DND-41 (cell line): ENCODE data around the gene HHATL.
A peak's percentile ranks its signal among the peaks of the same experiment; 100 is the strongest.

ENCODE experiments used
- ATAC-seq: fragments of 200-7000 bp; cut with Tn5 transposase; 3 replicates; pipeline ENCODE4 v1.9.1; 2021; ENCODE audit warnings: low read depth; ENCODE audit not compliant: insufficient read depth
- DNase-seq: peaks from one replicate; pipeline ENCODE4 v3.0.0-alpha.2; 2020
- H2AFZ ChIP-seq: 2 replicates; pipeline ENCODE4 v1.6.0; 2012; ENCODE audit warnings: low read depth, low read length
- H3K27ac ChIP-seq: 2 replicates; pipeline ENCODE4 v1.5.1; 2012; ENCODE audit warnings: low read length, inconsistent platforms
- H3K27me3 ChIP-seq: fragments of 200-600 bp; sonication (generic); 2 replicates; pipeline ENCODE4 v1.6.0; 2012; ENCODE audit warnings: low read length, mild to moderate bottlenecking, inconsistent platforms; ENCODE audit not compliant: insufficient read depth, poor library complexity
- H3K36me3 ChIP-seq: 2 replicates; pipeline ENCODE4 v1.5.1; 2012; ENCODE audit warnings: low read length, inconsistent platforms; ENCODE audit not compliant: insufficient read depth
- H3K4me1 ChIP-seq: 2 replicates; pipeline ENCODE4 v1.5.1; 2012; ENCODE audit warnings: mild to moderate bottlenecking, low read length; ENCODE audit not compliant: insufficient read depth
- H3K4me2 ChIP-seq: 2 replicates; pipeline ENCODE4 v1.6.0; 2012; ENCODE audit warnings: mild to moderate bottlenecking, moderate library complexity, low read length, inconsistent platforms; ENCODE audit not compliant: insufficient read depth
- H3K4me3 ChIP-seq, 2 experiments: fragments of 200-600 bp in 1 of 2; shearing (Covaris generic) in 1 of 2; 2 replicates each; pipeline ENCODE4 v1.5.1; 2012 to 2016; ENCODE audit warnings: inconsistent platforms in 2 of 2, low read length in 2 of 2, mild to moderate bottlenecking in 2 of 2, low read depth in 1 of 2, moderate library complexity in 1 of 2
- H3K79me2 ChIP-seq: 2 replicates; pipeline ENCODE4 v1.6.0; 2012; ENCODE audit warnings: low read length, inconsistent platforms; ENCODE audit not compliant: insufficient read depth
- H3K9ac ChIP-seq: 2 replicates; pipeline ENCODE4 v1.6.0; 2012; ENCODE audit warnings: low read depth, mild to moderate bottlenecking, inconsistent platforms, low read length, moderate library complexity
- H3K9me3 ChIP-seq: 2 replicates; pipeline ENCODE4 v1.5.1; 2012; ENCODE audit warnings: low read length, moderate library complexity, mild to moderate bottlenecking, inconsistent platforms; ENCODE audit not compliant: insufficient read depth, severe bottlenecking
- H4K20me1 ChIP-seq: 2 replicates; pipeline ENCODE4 v1.6.0; 2012; ENCODE audit warnings: low read length; ENCODE audit not compliant: insufficient read depth
- EZH2 ChIP-seq: IDR thresholded peaks from 3 replicates; pipeline ENCODE4 v1.6.1; 2012; ENCODE audit warnings: borderline replicate concordance, low read depth, mild to moderate bottlenecking, moderate library complexity, low read length, inconsistent platforms; ENCODE audit not compliant: severe bottlenecking
- TF ChIP-seq, protein P1 (sequence below): IDR thresholded peaks from 2 replicates; pipeline ENCODE4 v1.5.1; 2012; ENCODE audit warnings: borderline replicate concordance, low read length, moderate library complexity, mild to moderate bottlenecking; ENCODE audit not compliant: poor library complexity, severe bottlenecking; ENCODE audit errors: extremely low read depth

The HHATL gene

DNA sequence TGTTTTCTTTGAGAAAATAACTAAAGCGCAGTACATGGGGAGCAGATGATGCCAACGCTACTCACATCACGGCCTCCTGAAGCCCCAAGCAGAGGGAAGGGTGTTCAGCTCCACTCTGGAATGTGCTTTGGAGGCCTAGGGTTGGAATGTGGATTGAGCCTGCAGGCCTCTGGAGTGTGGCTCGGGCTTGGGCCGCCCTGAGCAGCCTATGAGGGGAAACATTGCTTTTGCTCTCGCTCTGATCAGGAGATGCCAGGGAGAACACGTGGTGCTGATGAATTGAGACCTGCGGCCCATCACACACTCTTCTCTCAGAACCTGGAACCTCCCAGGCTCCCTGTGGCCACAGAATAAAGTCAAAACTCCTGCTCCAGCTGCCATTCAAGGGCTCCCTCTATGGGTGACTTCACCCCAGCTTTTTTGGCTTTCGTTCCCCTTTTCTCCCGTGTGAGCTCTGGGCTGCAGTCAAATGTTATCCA lies 47.2 kb upstream of the HHATL start:
- DNase-seq = no peak
- Histone ChIP-seq H3K79me2 (no peaks in the 10 kb centered on the region), H2AFZ (no peak overlapping the region), H4K20me1 (no peaks in the 10 kb centered on the region), H3K27me3 (no peaks in the 10 kb centered on the region), H3K4me2 (no peak overlapping the region), H3K36me3 (no peaks in the 10 kb centered on the region), H3K9ac (no peak overlapping the region), H3K4me1 (no peaks in the 10 kb centered on the region), H3K27ac (no peak overlapping the region), H3K4me3 (no peak overlapping the region), H3K9me3 (no peaks in the 10 kb centered on the region)
- no peak for ATAC-seq
- TF ChIP-seq, protein P1, sequence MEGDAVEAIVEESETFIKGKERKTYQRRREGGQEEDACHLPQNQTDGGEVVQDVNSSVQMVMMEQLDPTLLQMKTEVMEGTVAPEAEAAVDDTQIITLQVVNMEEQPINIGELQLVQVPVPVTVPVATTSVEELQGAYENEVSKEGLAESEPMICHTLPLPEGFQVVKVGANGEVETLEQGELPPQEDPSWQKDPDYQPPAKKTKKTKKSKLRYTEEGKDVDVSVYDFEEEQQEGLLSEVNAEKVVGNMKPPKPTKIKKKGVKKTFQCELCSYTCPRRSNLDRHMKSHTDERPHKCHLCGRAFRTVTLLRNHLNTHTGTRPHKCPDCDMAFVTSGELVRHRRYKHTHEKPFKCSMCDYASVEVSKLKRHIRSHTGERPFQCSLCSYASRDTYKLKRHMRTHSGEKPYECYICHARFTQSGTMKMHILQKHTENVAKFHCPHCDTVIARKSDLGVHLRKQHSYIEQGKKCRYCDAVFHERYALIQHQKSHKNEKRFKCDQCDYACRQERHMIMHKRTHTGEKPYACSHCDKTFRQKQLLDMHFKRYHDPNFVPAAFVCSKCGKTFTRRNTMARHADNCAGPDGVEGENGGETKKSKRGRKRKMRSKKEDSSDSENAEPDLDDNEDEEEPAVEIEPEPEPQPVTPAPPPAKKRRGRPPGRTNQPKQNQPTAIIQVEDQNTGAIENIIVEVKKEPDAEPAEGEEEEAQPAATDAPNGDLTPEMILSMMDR = peak; percentile 44
- TF ChIP-seq EZH2 = no peak

DNA sequence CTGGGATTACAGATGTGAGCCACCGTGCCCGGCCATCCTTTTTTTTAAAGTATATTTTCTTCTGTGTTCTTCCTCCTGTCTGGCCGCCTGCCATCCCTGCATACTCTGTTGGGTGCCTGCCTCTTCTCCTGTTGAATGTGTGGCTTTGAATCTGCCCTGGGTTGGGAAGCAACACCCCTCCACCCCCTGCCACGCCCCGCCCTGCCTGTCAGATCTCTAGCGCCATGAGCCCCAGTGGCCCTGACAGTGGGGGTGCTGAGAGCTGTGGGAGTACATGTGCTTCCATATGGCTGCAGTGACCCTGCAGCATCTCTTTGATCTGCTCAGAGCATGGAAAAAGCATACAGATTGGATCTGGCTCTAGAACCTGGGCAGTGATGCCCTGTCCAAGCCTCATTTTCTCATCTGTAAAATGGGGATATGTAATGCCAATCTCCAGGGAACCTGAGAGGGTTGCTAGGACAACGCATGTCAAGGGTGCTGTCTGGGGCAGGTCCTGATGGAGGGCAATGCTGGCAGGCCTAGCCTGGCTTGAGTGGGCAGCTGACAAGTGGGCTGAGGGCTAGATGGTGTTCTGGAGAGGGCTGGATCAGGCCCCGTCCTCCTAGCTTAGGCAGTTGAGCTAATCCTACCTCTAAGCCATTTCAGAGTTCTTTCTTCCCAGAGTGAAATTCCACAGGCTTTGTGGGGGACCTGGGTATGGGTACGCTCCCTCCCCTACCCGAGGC lies 46.6 kb upstream of the HHATL start:
- no peak overlapping the region for H3K27ac ChIP-seq

DNA sequence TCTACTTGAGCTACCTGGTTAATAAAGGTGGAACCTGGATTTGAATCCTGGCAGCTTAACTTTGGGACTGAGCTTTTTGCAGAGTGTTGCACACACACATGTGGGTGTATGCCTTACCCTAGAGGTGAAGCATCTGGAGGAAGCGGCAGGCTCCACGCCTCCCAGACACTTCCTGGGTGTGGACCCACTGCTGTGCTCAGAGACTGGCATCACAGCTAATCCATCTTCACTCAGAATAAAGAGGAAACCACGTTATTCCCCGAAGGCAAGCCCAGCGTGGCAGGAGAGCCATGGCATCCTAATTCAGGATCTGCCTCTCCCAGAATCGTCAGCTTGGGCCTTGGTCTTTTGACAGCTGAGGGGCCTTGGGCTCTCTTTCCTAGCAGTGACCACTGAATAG lies 45.0 kb upstream of the HHATL start:
- Histone ChIP-seq H3K9ac (no peak overlapping the region), H3K27ac (no peak overlapping the region), H3K27me3 (no peaks in the 10 kb centered on the region), H3K4me3 (no peak overlapping the region), H3K36me3 (no peaks in the 10 kb centered on the region), H3K79me2 (no peaks in the 10 kb centered on the region), H3K9me3 (no peaks in the 10 kb centered on the region), H3K4me1 (no peaks in the 10 kb centered on the region), H3K4me2 (no peak overlapping the region), H4K20me1 (no peaks in the 10 kb centered on the region), H2AFZ (no peak overlapping the region)
- TF ChIP-seq, protein P1 = no peak
- ATAC-seq = peak; percentile 31; the same call in 1 of the 3 replicates
- DNase-seq = no peak

More for the DNA sequence above, 46.6 kb upstream of the HHATL start:
- H3K9ac ChIP-seq = no peak overlapping the region
- no peak for DNase-seq
- H3K36me3 ChIP-seq = no peaks in the 10 kb centered on the region
- H2AFZ ChIP-seq = no peak overlapping the region
- no peak overlapping the region for H3K4me3 ChIP-seq
- H3K9me3 ChIP-seq = no peaks in the 10 kb centered on the region
- H3K79me2 ChIP-seq = no peaks in the 10 kb centered on the region
- TF ChIP-seq, protein P1 = no peak
- TF ChIP-seq EZH2 = no peak
- no peak for ATAC-seq
- H3K27me3 ChIP-seq = no peaks in the 10 kb centered on the region
- no peaks in the 10 kb centered on the region for H4K20me1 ChIP-seq
- H3K4me1 ChIP-seq = no peaks in the 10 kb centered on the region
- no peak overlapping the region for H3K4me2 ChIP-seq
